Transverse colon (tissue), 4 donors: ENCODE results near the gene BBX. TPM values are rescaled to one million over a fixed set of nuclear protein-coding genes. Genes with fewer than 3 reads are reported as not detected.

Source experiments
- DNase-seq: peaks from one replicate; pipeline ENCODE4 v3.0.0-alpha.2; 2019
- H3K27ac ChIP-seq, 4 donors: fragments of 200-600 bp; sonication (generic); 2 replicates each; pipeline ENCODE4 v1.5.1; 2016 to 2018; ENCODE audit warnings: inconsistent platforms in 4 of 4
- H3K27me3 ChIP-seq: fragments of 200-600 bp; sonication (generic); 2 replicates; pipeline ENCODE4 v1.5.1; 2017; ENCODE audit warnings: inconsistent platforms
- H3K36me3 ChIP-seq, 4 donors: fragments of 200-600 bp; sonication (generic); 2 replicates each; pipeline ENCODE4 v1.5.1; 2017 to 2019; ENCODE audit warnings: inconsistent platforms in 4 of 4
- H3K4me1 ChIP-seq, 4 donors: fragments of 200-600 bp; sonication (generic); 2 replicates each; pipeline ENCODE4 v1.5.1; 2017 to 2020; ENCODE audit warnings: inconsistent platforms in 4 of 4
- H3K4me3 ChIP-seq, 4 donors: fragments of 200-600 bp; sonication (generic); 1 replicate in 1 of 4; 2 replicates in 3 of 4; pipeline versions ENCODE4 v1.5.1 to v1.6.1; 2017 to 2019; ENCODE audit warnings: inconsistent platforms in 4 of 4
- H3K9me3 ChIP-seq, 2 donors: fragments of 200-600 bp; sonication (generic); 2 replicates each; pipeline ENCODE4 v1.5.1; 2017 to 2019; ENCODE audit warnings: inconsistent platforms in 2 of 2
- EP300 ChIP-seq: sonication (generic); formaldehyde crosslinking; IDR thresholded peaks from one replicate; pipeline ENCODE4 v1.6.1; 2017; ENCODE audit warnings: antibody characterized with exemption, low read depth
- POLR2A ChIP-seq: fragments of 450-650 bp; IDR thresholded peaks from one replicate; pipeline ENCODE4 v1.6.1; 2016; ENCODE audit warnings: antibody characterized with exemption, mild to moderate bottlenecking, moderate library complexity
- POLR2AphosphoS5 ChIP-seq, 3 donors: sonication (generic); formaldehyde crosslinking; IDR thresholded peaks; one replicate each; pipeline ENCODE4 v1.6.1; 2016; ENCODE audit warnings: antibody characterized with exemption in 3 of 3
- WGBS, 2 donors: methylation state at CpG; one replicate each; pipeline ENCODE4 v1.1.5; 2018; ENCODE audit warnings: low coverage in 1 of 2; 5-methylcytosine and 5-hydroxymethylcytosine counted together
- in situ Hi-C, 4 donors: fragments of 200-750 bp; cut with MboI; loops; one replicate each; pipeline versions ENCODE4 v1.15.0 to v1.15.1; 2017; ENCODE audit warnings: low sequenced_read_pairs in 3 of 4, low pct_ligation_motif_present in 1 of 4, low pct_unique_long_range_greater_than_20kb in 1 of 4
- intact Hi-C: fragments of 100-400 bp; cut with DNase I; formaldehyde crosslinking; loops from one replicate; pipeline ENCODE4 v1.15.1; 2023; ENCODE audit warnings: low total_unique reads
- total RNA-seq, 4 donors: library from RNA; depleted of rRNA; stranded (reverse); fragments of >200 nt; gene quantifications; one replicate each; pipeline ENCODE4 v1.1.0, GENCODE V29; 2016
- TF ChIP-seq, protein P1 (sequence below), 5 experiments: fragments of 200-600 bp in 3 of 5; fragments of 450-650 bp in 2 of 5; sonication (generic) in 3 of 5; IDR thresholded peaks; 1 replicate in 2 of 5; 2 replicates in 3 of 5; pipeline ENCODE4 v1.5.1; 2016 to 2017; ENCODE audit warnings: antibody characterized with exemption in 5 of 5, inconsistent platforms in 3 of 5, mild to moderate bottlenecking in 2 of 5, moderate library complexity in 1 of 5

BBX gene
- total RNA-seq, 4 donors from 2014 or later: 22.5 to 39.6 (median 33.1) TPM

DNA sequence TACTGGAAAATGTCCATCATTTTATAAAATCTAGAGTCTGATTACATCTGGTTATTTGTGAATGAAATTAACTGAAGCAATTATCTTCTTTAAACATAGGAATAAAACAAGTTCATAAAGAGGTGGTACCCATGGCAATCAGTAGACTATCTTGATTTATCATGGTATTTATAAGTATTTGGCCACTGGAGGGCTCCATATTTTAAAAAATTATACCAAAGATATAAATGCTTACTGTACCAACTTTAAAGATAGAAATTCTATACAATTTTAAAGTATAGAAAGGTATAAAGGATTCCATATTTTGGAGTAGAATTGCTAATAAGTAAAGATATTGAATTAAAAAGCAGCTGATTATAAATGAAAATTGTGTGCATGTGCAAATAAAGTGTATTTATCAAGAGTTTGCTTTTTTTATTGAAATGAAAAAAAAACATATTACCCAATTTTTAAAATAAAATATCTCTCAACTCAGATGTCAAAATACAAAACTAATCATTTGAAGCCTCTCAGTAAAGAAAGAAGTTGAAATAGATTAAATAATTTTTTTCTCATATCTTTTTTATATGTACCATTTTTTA, 105.3 kb downstream of the BBX start:
- TF ChIP-seq, protein P1, sequence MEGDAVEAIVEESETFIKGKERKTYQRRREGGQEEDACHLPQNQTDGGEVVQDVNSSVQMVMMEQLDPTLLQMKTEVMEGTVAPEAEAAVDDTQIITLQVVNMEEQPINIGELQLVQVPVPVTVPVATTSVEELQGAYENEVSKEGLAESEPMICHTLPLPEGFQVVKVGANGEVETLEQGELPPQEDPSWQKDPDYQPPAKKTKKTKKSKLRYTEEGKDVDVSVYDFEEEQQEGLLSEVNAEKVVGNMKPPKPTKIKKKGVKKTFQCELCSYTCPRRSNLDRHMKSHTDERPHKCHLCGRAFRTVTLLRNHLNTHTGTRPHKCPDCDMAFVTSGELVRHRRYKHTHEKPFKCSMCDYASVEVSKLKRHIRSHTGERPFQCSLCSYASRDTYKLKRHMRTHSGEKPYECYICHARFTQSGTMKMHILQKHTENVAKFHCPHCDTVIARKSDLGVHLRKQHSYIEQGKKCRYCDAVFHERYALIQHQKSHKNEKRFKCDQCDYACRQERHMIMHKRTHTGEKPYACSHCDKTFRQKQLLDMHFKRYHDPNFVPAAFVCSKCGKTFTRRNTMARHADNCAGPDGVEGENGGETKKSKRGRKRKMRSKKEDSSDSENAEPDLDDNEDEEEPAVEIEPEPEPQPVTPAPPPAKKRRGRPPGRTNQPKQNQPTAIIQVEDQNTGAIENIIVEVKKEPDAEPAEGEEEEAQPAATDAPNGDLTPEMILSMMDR (IDR thresholded peaks at IDR 0.05): no peak
- TF ChIP-seq POLR2AphosphoS5 (IDR thresholded peaks at IDR 0.05) (no peak), EP300 (no peak), POLR2A (no peak)
- DNase-seq: no peak
- H3K36me3 ChIP-seq: no peaks in the 10 kb centered on the region
- intact Hi-C loops (no loop called here), in situ Hi-C loops (no loop called here)
- no peaks in the 10 kb centered on the region for H3K27me3 ChIP-seq
- no peak overlapping the region for H3K4me3 ChIP-seq
- H3K27ac ChIP-seq: no peak overlapping the region
- no peaks in the 10 kb centered on the region for H3K4me1 ChIP-seq
- H3K9me3 ChIP-seq: no peaks in the 10 kb centered on the region

DNA sequence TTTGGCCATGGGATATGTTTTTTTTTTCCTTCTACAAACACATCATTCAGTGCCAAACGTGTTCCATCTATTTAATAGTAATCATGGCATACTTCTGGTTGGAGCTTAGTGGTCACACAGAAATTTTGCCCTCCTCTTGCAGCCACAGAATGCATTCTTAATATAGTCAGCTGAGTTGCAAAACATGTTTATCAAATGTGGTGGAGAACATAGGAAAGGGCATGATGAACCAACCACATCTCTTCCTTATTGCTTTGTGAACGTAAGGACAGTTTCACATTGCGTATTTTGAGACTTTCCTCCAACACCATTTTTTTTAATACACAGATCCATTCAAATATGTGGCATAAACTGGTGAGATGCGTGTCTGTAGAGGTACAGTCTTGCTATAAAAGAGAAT, 106.8 kb downstream of the BBX start:
- Histone ChIP-seq H3K27me3 (no peaks in the 10 kb centered on the region), H3K4me1 (no peaks in the 10 kb centered on the region), H3K9me3 (no peaks in the 10 kb centered on the region), H3K36me3 (no peaks in the 10 kb centered on the region), H3K27ac (no peak overlapping the region), H3K4me3 (no peak overlapping the region)
- intact Hi-C loops: no loop called here
- 76 to 89% methylated on average over 3 to 4 of the region's 4 CpGs for WGBS, 2 donors
- DNase-seq: no peak
- in situ Hi-C loops: no loop called here
- TF ChIP-seq, protein P1 (IDR thresholded peaks at IDR 0.05): no peak
- TF ChIP-seq POLR2A: no peak
- no peak for TF ChIP-seq POLR2AphosphoS5 (IDR thresholded peaks at IDR 0.05)
- TF ChIP-seq EP300: no peak

DNA sequence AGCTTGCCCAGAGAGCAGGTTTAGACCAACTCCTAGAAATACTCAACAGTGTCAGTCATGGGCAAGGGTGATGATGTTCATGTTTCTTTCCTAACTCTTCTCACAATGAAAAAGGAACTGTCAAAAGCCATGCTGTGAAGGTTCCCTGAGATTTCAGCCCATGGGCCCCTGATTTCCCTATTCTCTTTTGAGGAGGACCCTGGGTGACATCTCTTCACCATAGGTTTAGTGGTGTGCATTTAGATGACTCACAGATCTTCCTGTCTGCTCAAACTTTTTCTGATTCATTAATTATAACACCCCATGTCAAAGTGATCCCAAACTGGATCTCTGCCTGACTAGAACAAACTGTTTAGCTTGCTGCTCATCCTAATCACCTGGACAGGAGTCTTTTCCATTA, 108.0 kb downstream of the BBX start:
- Histone ChIP-seq H3K27ac (no peak overlapping the region), H3K27me3 (no peaks in the 10 kb centered on the region), H3K4me1 (no peaks in the 10 kb centered on the region), H3K36me3 (no peaks in the 10 kb centered on the region), H3K9me3 (no peaks in the 10 kb centered on the region), H3K4me3 (no peak overlapping the region)
- DNase-seq: no peak
- intact Hi-C loops: no loop called here
- TF ChIP-seq EP300: no peak
- in situ Hi-C loops: no loop called here

DNA sequence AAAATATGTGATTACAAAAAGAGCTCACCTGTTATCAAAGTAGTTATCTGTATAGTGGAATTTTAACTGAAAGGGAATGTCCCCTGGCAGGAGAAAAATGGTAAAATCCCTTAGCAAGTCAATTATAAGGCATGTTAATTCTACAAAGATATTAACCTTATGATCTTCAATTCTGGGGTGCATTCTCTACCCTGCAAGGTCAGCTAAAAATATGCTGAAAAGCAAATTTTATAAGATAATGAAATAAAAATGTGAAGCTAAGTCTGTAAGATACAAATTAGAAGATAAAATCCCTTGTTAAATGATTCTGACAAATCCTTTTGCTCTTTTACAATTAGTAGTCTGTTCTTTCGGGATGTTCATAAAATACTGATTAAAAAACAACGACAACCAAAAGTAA, 109.8 kb downstream of the BBX start:
- Histone ChIP-seq H3K27ac (no peak overlapping the region), H3K9me3 (no peaks in the 10 kb centered on the region), H3K36me3 (no peaks in the 10 kb centered on the region), H3K4me3 (no peak overlapping the region), H3K27me3 (no peaks in the 10 kb centered on the region), H3K4me1 (no peaks in the 10 kb centered on the region)
- WGBS, 2 donors: 93 to 94% methylated on average over 2 of the region's 2 CpGs
- in situ Hi-C loops: no loop called here
- intact Hi-C loops: no loop called here
- TF ChIP-seq POLR2A (no peak), EP300 (no peak), POLR2AphosphoS5 (IDR thresholded peaks at IDR 0.05) (no peak)
- TF ChIP-seq, protein P1 (IDR thresholded peaks at IDR 0.05): no peak
- DNase-seq: no peak
